Keratinocyte (primary cell): ENCODE data around the gene ZNF586. TPM values are rescaled to one million over a fixed set of nuclear protein-coding genes. Genes with fewer than 3 reads are reported as not detected.

Experiments used
- DNase-seq: peaks from one replicate; pipeline ENCODE4 v3.0.0-alpha.2; 2011; ENCODE audit warnings: low read depth, missing footprints, low spot score
- FAIRE-seq: peaks from 2 replicates; lab custom pipeline; 2011; peaks lifted over from hg19 to GRCh38; lab: Jason Lieb, UNC
- H2AFZ ChIP-seq: 2 replicates; pipeline ENCODE4 v1.6.0; 2012; ENCODE audit warnings: low read length, control low read depth, inconsistent platforms; ENCODE audit not compliant: control insufficient read depth
- H3K27ac ChIP-seq: 2 replicates; pipeline ENCODE4 v1.5.1; 2011; ENCODE audit warnings: low read length; ENCODE audit not compliant: control insufficient read depth, insufficient read depth
- H3K27me3 ChIP-seq: 3 replicates; pipeline ENCODE4 v1.6.0; 2011; ENCODE audit warnings: low read length; ENCODE audit not compliant: control insufficient read depth, insufficient read depth; ENCODE audit errors: extremely low read depth
- H3K36me3 ChIP-seq, 2 experiments: 2 replicates in 1 of 2; 3 replicates in 1 of 2; pipeline ENCODE4 v1.5.1; 2011; ENCODE audit warnings: low read length in 2 of 2, mild to moderate bottlenecking in 1 of 2; ENCODE audit not compliant: control insufficient read depth in 2 of 2, insufficient read depth in 2 of 2; ENCODE audit errors: extremely low read depth in 1 of 2
- H3K4me1 ChIP-seq: 3 replicates; pipeline ENCODE4 v1.5.1; 2011; ENCODE audit warnings: low read length; ENCODE audit not compliant: control insufficient read depth, insufficient read depth; ENCODE audit errors: extremely low read depth
- H3K4me2 ChIP-seq: 3 replicates; pipeline ENCODE4 v1.6.0; 2011; ENCODE audit warnings: low read depth, low read length; ENCODE audit not compliant: control insufficient read depth, insufficient read depth; ENCODE audit errors: extremely low read depth
- H3K4me3 ChIP-seq, 3 experiments: fragments of 200-600 bp in 1 of 3; sonication (generic) in 1 of 3; 2 replicates in 2 of 3; 3 replicates in 1 of 3; pipeline ENCODE4 v1.5.1; 2011 to 2016; ENCODE audit warnings: low read length in 3 of 3, mild to moderate bottlenecking in 3 of 3, control low read depth in 2 of 3, inconsistent platforms in 1 of 3, low read depth in 1 of 3, mixed read lengths in 1 of 3, mixed run types in 1 of 3, moderate library complexity in 1 of 3; ENCODE audit not compliant: control insufficient read depth in 2 of 3, insufficient read depth in 2 of 3; ENCODE audit errors: extremely low read depth in 1 of 3
- H3K79me2 ChIP-seq: 2 replicates; pipeline ENCODE4 v1.6.0; 2012; ENCODE audit warnings: low read length; ENCODE audit not compliant: control insufficient read depth, insufficient read depth
- H3K9ac ChIP-seq: 3 replicates; pipeline ENCODE4 v1.6.0; 2011; ENCODE audit warnings: low read length; ENCODE audit not compliant: control insufficient read depth, insufficient read depth; ENCODE audit errors: extremely low read depth
- H3K9me1 ChIP-seq: 3 replicates; pipeline ENCODE4 v1.6.0; 2011; ENCODE audit warnings: low read length; ENCODE audit not compliant: control insufficient read depth, insufficient read depth; ENCODE audit errors: extremely low read depth
- H3K9me3 ChIP-seq: 2 replicates; pipeline ENCODE4 v1.5.1; 2012; ENCODE audit warnings: low read depth, low read length; ENCODE audit not compliant: control insufficient read depth
- H4K20me1 ChIP-seq: 3 replicates; pipeline ENCODE4 v1.6.0; 2011; ENCODE audit warnings: low read length; ENCODE audit not compliant: control insufficient read depth, insufficient read depth; ENCODE audit errors: extremely low read depth
- CTCF ChIP-seq, 3 experiments: IDR thresholded peaks in 1 of 3; conservative IDR thresholded peaks in 1 of 3; optimal IDR thresholded peaks in 1 of 3; 2 replicates in 2 of 3; 3 replicates in 1 of 3; pipeline versions ENCODE3 to v1.5.1; 2011; ENCODE audit warnings: low read length in 3 of 3, mild to moderate bottlenecking in 3 of 3, moderate library complexity in 2 of 3, control low read depth in 1 of 3, inconsistent platforms in 1 of 3; ENCODE audit not compliant: insufficient read depth in 2 of 3; ENCODE audit errors: extremely low read depth in 1 of 3
- EZH2 ChIP-seq: IDR thresholded peaks from one replicate; pipeline ENCODE4 v1.6.1; 2012; ENCODE audit warnings: inconsistent platforms, mild to moderate bottlenecking, low read length, moderate library complexity
- dilution Hi-C: fragments of 300-500 bp; cut with MboI; formaldehyde crosslinking; loops from one replicate; pipeline ENCODE4 v1.7.0; 2020; ENCODE audit warnings: low sequenced_read_pairs; ENCODE audit not compliant: extremely low pct_ligation_motif_present
- polyA plus RNA-seq, 5 experiments: library from polyadenylated mRNA; depleted of rRNA in 3 of 5; stranded (reverse) in 3 of 5; stranded (forward) in 1 of 5; unstranded in 1 of 5; fragments of >200 nt; gene quantifications; 1 replicate in 1 of 5; 2 replicates in 3 of 5; 3 replicates in 1 of 5; pipeline versions ENCODE4 v1.2.1 to v1.2.3, GENCODE V29; 2011 to 2012; ENCODE audit warnings: missing spikeins in 2 of 5, low read depth in 1 of 5, low replicate concordance in 1 of 5

The ZNF586 gene
- polyA plus RNA-seq, 1 donor (not counting 4 experiments of a cell fraction or from before 2014, with no cell fraction given), result 9.6 TPM

GRCh38 chr19:57746580-57747471 is 22.6 kb upstream of the ZNF586 start, which contains the start of gene ZNF776:
ZNF776 (plus strand) TSS chr19:57746815; CDS start chr19:57747059, 244 bp downstream.
- Histone ChIP-seq H3K4me1 (peaks cover 6% of the 10 kb centered on the region), H3K4me3 (peak within 1 kb of the TSS; percentile 79 to 95 (median 90)), H3K4me2 (peak within 1 kb of the TSS; percentile 87), H3K79me2 (peaks cover 40% of the 10 kb centered on the region), H3K27me3 (no peaks in the 10 kb centered on the region), H3K9ac (peak within 1 kb of the TSS; percentile 81), H3K9me1 (no peaks in the 10 kb centered on the region), H2AFZ (peak within 1 kb of the TSS; percentile 94), H3K9me3 (no peaks in the 10 kb centered on the region), H4K20me1 (no peaks in the 10 kb centered on the region), H3K36me3 (peaks cover 0 to 6% of the 10 kb centered on the region in 2 experiments), H3K27ac (peak within 1 kb of the TSS; percentile 75)
- FAIRE-seq (peak; percentile 96), DNase-seq (peak; percentile 26)
- no peak for TF ChIP-seq EZH2
- no peak for TF ChIP-seq CTCF (optimal IDR thresholded peaks at IDR 0.05 in 1 of 3, IDR thresholded peaks at IDR 0.05 in 1 of 3, conservative IDR thresholded peaks at IDR 0.05 in 1 of 3; ENCODE audit: extremely low read depth in 1 of 3, insufficient read depth in 2 of 3, low read length in 3 of 3)
- dilution Hi-C loops, result no loop called here

GRCh38 chr19:57747472-57747807 is 22.0 kb upstream of the ZNF586 start:
- H3K9me1 ChIP-seq, result no peaks in the 10 kb centered on the region
- no peaks in the 10 kb centered on the region for H3K27me3 ChIP-seq
- H3K9ac ChIP-seq, result peak overlapping the region; percentile 81
- H3K79me2 ChIP-seq, result peaks cover 40% of the 10 kb centered on the region
- no peaks in the 10 kb centered on the region for H3K9me3 ChIP-seq
- H3K4me2 ChIP-seq, result peak overlapping the region; percentile 87
- H3K27ac ChIP-seq, result peak overlapping the region; percentile 75
- peak overlapping the region; percentile 79 to 95 (median 90) for H3K4me3 ChIP-seq
- DNase-seq, result no peak
- H2AFZ ChIP-seq, result peak overlapping the region; percentile 94
- no peak for FAIRE-seq
- H3K4me1 ChIP-seq, result peaks cover 6% of the 10 kb centered on the region
- peaks cover 3 to 7% of the 10 kb centered on the region in 2 experiments for H3K36me3 ChIP-seq
- TF ChIP-seq CTCF (optimal IDR thresholded peaks at IDR 0.05 in 1 of 3, IDR thresholded peaks at IDR 0.05 in 1 of 3, conservative IDR thresholded peaks at IDR 0.05 in 1 of 3; ENCODE audit: extremely low read depth in 1 of 3, insufficient read depth in 2 of 3, low read length in 3 of 3) (no peak), EZH2 (no peak)
- H4K20me1 ChIP-seq, result no peaks in the 10 kb centered on the region
- dilution Hi-C loops, result no loop called here
